Ovary (tissue), 9 donors: ENCODE data around the gene SEMA3C. TPM values are rescaled to one million over a fixed set of nuclear protein-coding genes. Genes with fewer than 3 reads are reported as not detected.

ENCODE experiments used
- DNase-seq, 5 donors: peaks; one replicate each; pipeline ENCODE4 v3.0.0-alpha.2; 2019 to 2020
- H3K27ac ChIP-seq, 2 donors: fragments of 200-600 bp; one replicate each; pipeline versions ENCODE4 v1.5.1 to v1.8.0; 2019 to 2022
- H3K27me3 ChIP-seq: fragments of 200-600 bp; one replicate; pipeline ENCODE4 v1.8.0; 2022
- H3K36me3 ChIP-seq: fragments of 200-600 bp; sonication (generic); one replicate; pipeline ENCODE4 v1.5.1; 2019
- H3K4me1 ChIP-seq: one replicate; pipeline ENCODE4 v1.8.1; 2013; ENCODE audit warnings: mild to moderate bottlenecking, moderate library complexity; ENCODE audit not compliant: insufficient read depth
- H3K4me3 ChIP-seq: fragments of 200-600 bp; sonication (generic); one replicate; pipeline ENCODE4 v1.5.1; 2017
- H3K9me3 ChIP-seq, 2 donors: fragments of 200-600 bp in 1 of 2; sonication (generic) in 1 of 2; one replicate each; pipeline versions ENCODE4 v1.5.1 to v1.8.1; 2013 to 2019; ENCODE audit warnings: mild to moderate bottlenecking in 1 of 2, moderate library complexity in 1 of 2
- EP300 ChIP-seq: sonication (generic); formaldehyde crosslinking; IDR thresholded peaks from one replicate; pipeline ENCODE4 v1.6.1; 2017; ENCODE audit warnings: antibody characterized with exemption
- POLR2A ChIP-seq: fragments of 450-650 bp; IDR thresholded peaks from one replicate; pipeline ENCODE4 v1.6.1; 2017; ENCODE audit warnings: antibody characterized with exemption, mild to moderate bottlenecking, moderate library complexity
- WGBS, 3 donors: extraction: QIAGEN DNeasy Blood & Tissue Kit in 1 of 3; methylation state at CpG; one replicate each; pipeline versions ENCODE4 v1.1.5 to v1.1.7; 2013 to 2017; 5-methylcytosine and 5-hydroxymethylcytosine counted together
- intact Hi-C, 4 donors: fragments of 100-400 bp; cut with DNase I; formaldehyde crosslinking; loops; one replicate each; pipeline versions ENCODE4 v1.11.0 to v1.15.1; 2022 to 2023
- polyA plus RNA-seq, 2 donors: library from polyadenylated mRNA; stranded (reverse); fragments of 200-250 nt in 1 of 2; fragments of 350-450 nt in 1 of 2; fragmentation: Illumina TruSeq in 1 of 2; extraction: RNeasy Lipid Tissue Mini Kit (QIAGEN cat#74804) in 1 of 2; gene quantifications; one replicate each; pipeline ENCODE4 v1.2.3, GENCODE V29; 2013 to 2014
- total RNA-seq, 7 donors: library from RNA; depleted of rRNA in 2 of 7; stranded (reverse); fragments of >200 nt in 2 of 7; fragmentation: NEBNext Ultra II Directional in 3 of 7; extraction: Animal tissue kit (Norgen Biotek cat#: 25700) in 3 of 7; gene quantifications; one replicate each; pipeline versions ENCODE4 v1.1.0 to v1.2.4, GENCODE V29; 2016 to 2023
- TF ChIP-seq, protein P1 (sequence below), 3 donors: fragments of 450-650 bp in 2 of 3; fragments of 200-600 bp in 1 of 3; IDR thresholded peaks; one replicate each; pipeline versions ENCODE4 v1.5.1 to v1.8.0; 2016 to 2022; ENCODE audit warnings: antibody characterized with exemption in 3 of 3, mild to moderate bottlenecking in 1 of 3
- donor health status: DM: no; HTN: no; CAD: no; lungs with moderate emphysema.
- donor health status: DM: no; HTN: no; CAD: no.
- donor health status: Bipolar disorder and iron deficiency.
- donor health status: DM: yes; HTN: yes; CAD: no.
- donor health status: DM: no; HTN: no; CAD: no.
- donor health status: DM: yes; HTN: yes; CAD: no.

Gene SEMA3C
- total and polyA plus RNA-seq, 9 donors: 20.1 to 91.9 (median 53.5) TPM

DNA sequence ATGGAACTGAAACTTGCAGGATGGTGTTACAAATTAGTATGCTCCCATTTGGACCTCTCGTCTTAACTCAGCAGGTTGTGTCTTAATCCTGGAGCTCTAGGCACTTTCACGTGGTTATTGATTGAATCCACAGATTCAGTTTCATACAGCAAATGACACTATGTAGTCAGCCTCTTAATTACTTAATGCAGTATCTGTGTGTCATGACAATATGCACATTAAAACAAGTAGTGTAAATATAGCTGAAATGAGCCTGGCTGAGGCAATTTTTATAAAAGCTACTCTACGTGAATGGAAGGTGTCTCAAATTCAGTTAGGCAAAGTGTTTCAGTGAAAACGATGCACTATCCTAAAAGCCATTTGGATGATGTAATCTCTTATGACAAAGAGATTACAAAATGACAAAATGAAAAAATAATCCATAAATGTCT is 193.7 kb downstream of the SEMA3C start:
- Histone ChIP-seq H3K27ac (no peak overlapping the region), H3K4me1 (peaks cover 10% of the 10 kb centered on the region), H3K4me3 (no peak overlapping the region), H3K36me3 (no peaks in the 10 kb centered on the region), H3K27me3 (no peaks in the 10 kb centered on the region), H3K9me3 (no peaks in the 10 kb centered on the region)
- TF ChIP-seq POLR2A: no peak
- TF ChIP-seq EP300: no peak
- TF ChIP-seq, protein P1, sequence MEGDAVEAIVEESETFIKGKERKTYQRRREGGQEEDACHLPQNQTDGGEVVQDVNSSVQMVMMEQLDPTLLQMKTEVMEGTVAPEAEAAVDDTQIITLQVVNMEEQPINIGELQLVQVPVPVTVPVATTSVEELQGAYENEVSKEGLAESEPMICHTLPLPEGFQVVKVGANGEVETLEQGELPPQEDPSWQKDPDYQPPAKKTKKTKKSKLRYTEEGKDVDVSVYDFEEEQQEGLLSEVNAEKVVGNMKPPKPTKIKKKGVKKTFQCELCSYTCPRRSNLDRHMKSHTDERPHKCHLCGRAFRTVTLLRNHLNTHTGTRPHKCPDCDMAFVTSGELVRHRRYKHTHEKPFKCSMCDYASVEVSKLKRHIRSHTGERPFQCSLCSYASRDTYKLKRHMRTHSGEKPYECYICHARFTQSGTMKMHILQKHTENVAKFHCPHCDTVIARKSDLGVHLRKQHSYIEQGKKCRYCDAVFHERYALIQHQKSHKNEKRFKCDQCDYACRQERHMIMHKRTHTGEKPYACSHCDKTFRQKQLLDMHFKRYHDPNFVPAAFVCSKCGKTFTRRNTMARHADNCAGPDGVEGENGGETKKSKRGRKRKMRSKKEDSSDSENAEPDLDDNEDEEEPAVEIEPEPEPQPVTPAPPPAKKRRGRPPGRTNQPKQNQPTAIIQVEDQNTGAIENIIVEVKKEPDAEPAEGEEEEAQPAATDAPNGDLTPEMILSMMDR (IDR thresholded peaks at IDR 0.05): no peak
- 86 to 92% (median 90%) methylated on average over 4 of the region's 4 CpGs for WGBS, 3 donors
- intact Hi-C loops: loop anchor here in 1 of 4 donors (10.0 kb wide), 1 partner anchor 190 kb away; the partner anchor contains the start of gene SEMA3C
- DNase-seq: no peak

DNA sequence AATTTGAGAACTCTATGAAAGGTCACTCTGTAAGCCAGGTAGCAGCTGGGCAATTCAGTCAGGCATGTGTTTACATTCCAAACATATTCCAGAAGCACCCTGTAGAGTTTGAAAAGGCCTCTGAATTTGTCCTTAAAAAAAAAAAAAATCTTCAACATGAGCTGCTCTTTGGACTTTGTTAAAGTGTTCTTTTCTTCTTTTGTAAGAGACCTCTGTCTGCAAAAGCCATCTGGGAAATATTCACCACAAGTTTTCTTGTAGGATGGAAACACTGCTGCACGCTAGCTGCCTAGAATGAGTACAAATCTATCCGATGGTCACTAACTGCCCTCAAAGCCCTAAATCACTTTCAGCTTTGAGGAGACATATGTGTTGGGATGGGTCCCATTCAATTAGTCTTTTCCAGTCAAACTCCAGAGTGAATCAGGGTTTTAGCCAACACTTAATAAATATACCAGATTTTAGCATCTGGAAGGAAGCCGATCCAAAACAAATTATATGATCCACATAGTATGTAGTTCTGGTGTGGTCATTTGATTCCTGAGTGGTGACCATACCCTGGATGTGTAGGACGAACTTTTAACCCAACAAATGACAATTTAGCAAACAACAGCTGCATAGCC is 194.5 kb downstream of the SEMA3C start:
- WGBS, 3 donors: 55 to 81% (median 79%) methylated on average over 4 of the region's 4 CpGs
- Histone ChIP-seq H3K4me3 (no peak overlapping the region), H3K9me3 (no peaks in the 10 kb centered on the region), H3K4me1 (peaks cover 6% of the 10 kb centered on the region), H3K27ac (no peak overlapping the region), H3K36me3 (no peaks in the 10 kb centered on the region), H3K27me3 (no peaks in the 10 kb centered on the region)
- TF ChIP-seq POLR2A (no peak), EP300 (no peak)
- TF ChIP-seq, protein P1 (IDR thresholded peaks at IDR 0.05): no peak
- no peak for DNase-seq
- intact Hi-C loops: loop anchor here in 1 of 4 donors (10.0 kb wide), 1 partner anchor 190 kb away; the partner anchor contains the start of gene SEMA3C

DNA sequence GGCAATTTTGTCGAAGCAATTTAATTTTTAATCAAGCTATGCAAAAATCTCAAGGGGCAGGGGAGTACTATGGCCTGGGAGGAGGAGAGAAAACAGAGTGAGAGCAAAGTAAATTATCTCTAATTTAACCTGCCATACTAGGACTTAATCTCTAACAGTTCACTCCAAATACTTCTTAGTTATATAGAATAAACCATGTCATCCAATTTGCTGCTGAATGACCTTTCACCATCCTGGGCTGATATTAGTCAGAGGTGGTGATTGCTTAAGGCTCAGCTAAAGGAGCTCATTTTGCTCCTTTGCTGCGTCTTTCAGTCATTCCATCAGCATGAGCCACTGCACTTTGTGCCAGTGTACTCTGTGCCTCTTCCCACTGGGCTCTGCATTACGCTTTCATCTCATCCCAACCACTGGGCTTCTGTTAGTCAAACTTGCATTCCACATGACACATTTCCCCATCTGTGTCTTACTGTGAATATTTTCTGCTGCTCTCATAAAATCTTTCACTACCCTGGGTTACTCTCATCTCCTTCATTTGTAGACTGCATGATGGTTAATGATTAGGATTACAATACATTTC is 196.1 kb downstream of the SEMA3C start:
- no peak overlapping the region for H3K27ac ChIP-seq
- H3K27me3 ChIP-seq: no peaks in the 10 kb centered on the region
- WGBS, 3 donors: 33 to 61% (median 49%) methylated on average over 3 of the region's 3 CpGs
- no peak overlapping the region for H3K4me3 ChIP-seq
- TF ChIP-seq, protein P1 (IDR thresholded peaks at IDR 0.05): no peak
- TF ChIP-seq POLR2A: no peak
- TF ChIP-seq EP300: no peak
- peak in 3 of 5 donors; percentile 25 to 39 (median 33) for DNase-seq
- H3K9me3 ChIP-seq: no peaks in the 10 kb centered on the region
- intact Hi-C loops: loop anchor here in 1 of 4 donors (10.0 kb wide), 1 partner anchor 192 kb away; the partner anchor contains the start of gene SEMA3C
- H3K36me3 ChIP-seq: no peaks in the 10 kb centered on the region
- H3K4me1 ChIP-seq: peaks cover 2% of the 10 kb centered on the region

DNA sequence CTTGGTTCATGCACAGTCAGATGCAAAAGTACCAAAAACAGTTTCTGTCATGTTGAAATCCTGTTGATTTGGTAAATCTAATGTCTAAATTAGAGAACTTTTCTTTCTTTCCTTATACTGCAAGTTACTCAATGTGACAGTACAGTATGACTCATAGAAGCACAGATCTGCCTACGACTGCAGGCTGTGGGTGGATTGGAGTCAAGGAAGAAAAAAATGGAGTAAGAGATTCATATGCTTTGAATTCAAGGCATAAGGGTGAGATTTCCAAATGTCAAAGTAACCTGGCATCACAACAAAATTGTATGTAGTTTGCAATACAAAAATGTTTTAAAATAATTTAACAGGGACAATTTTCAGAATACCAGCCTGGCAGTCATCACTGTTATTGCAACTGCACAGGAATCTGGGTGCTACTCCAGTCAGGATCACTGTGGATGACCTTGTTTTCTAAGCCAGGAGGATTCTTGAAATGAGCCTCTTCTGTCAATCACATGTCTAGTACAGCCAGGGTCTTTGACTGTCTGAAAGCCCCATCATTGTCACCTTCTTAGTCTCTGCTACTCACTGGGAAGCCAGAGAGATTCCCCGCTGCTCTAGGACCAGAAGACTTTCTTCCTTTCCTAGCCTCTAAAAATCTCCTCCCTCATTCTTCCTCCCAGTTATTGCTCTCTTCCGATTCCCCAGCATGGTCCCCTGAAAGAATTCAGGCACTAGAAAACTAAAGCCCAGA is 196.8 kb downstream of the SEMA3C start:
- Histone ChIP-seq H3K9me3 (no peaks in the 10 kb centered on the region), H3K27me3 (no peaks in the 10 kb centered on the region), H3K36me3 (no peaks in the 10 kb centered on the region), H3K4me1 (peaks cover 2% of the 10 kb centered on the region), H3K27ac (no peak overlapping the region), H3K4me3 (no peak overlapping the region)
- TF ChIP-seq, protein P1 (IDR thresholded peaks at IDR 0.05): no peak
- TF ChIP-seq EP300 (no peak), POLR2A (no peak)
- intact Hi-C loops: loop anchor here in 1 of 4 donors (10.0 kb wide), 1 partner anchor 193 kb away; the partner anchor contains the start of gene SEMA3C
- WGBS, 3 donors: 46 to 60% (median 51%) methylated on average over 3 of the region's 3 CpGs
- peak in 1 of 5 donors; percentile 25 for DNase-seq
